GM23338 (cell line): Measurements from ENCODE around the gene SLC22A17.

Experiments
- CTCF ChIP-seq, 2 experiments: fragments of 200-600 bp in 1 of 2; sonication (generic) in 1 of 2; conservative IDR thresholded peaks; 2 replicates each; pipeline versions ENCODE4 v1.5.1 to v1.6.1; 2016 to 2017; ENCODE audit warnings: antibody characterized with exemption in 2 of 2, low read depth in 2 of 2, mild to moderate bottlenecking in 2 of 2, moderate library complexity in 1 of 2
- POLR2AphosphoS5 ChIP-seq: IDR thresholded peaks from 2 replicates; pipeline ENCODE4 v1.6.1; 2016; ENCODE audit warnings: antibody characterized with exemption, low read depth
- REST ChIP-seq: IDR thresholded peaks from one replicate; pipeline ENCODE4 v1.6.1; 2018; ENCODE audit warnings: antibody characterized with exemption; ENCODE audit not compliant: unreplicated experiment

DNA sequence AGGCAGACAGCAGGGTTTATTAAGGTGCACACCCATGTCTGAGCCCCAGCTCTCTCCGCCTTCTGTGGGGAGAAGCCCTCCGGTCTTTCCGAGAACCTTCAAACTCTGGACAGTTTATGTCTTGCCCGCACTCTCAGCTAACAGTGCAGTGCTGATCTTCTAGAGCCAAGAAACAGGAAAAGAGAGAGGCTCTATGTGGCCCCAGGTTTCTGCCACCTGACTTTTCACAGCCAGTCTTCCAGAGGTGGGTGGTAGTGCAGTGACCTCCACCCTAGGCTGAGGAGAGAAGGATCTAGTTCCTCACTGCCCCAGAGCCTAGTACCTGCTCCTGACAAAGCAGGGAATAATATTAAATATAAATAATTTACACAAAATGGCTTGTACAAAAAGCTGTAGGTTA lies 4.0 kb upstream of the SLC22A17 start:
- no peak for TF ChIP-seq CTCF (conservative IDR thresholded peaks at IDR 0.05; ENCODE audit: low read depth in 2 of 2)
- no peak for TF ChIP-seq POLR2AphosphoS5
- TF ChIP-seq REST, result no peak
